Measurements from ENCODE around the gene PRRX2. TPM values are rescaled to one million over a fixed set of nuclear protein-coding genes. Genes with fewer than 3 reads are reported as not detected.

Gene PRRX2
- total and polyA plus RNA-seq, 2 experiments from 2014 or later = 9.7 to 23.0 TPM

GRCh38 chr9:129751841-129752801 lies 86.7 kb downstream of the PRRX2 start:
- no peak for DNase-seq (ENCODE audit: low spot score)
- Histone ChIP-seq H4K20me1 (ENCODE audit: insufficient read depth, poor library complexity, severe bottlenecking) (no peaks in the 10 kb centered on the region), H3K9me2 (replicated peaks; ENCODE audit: insufficient read depth) (no peaks in the 10 kb centered on the region), H3K4me3 (peak overlapping the region; percentile 16), H3K79me2 (no peaks in the 10 kb centered on the region), H3K4me2 (peak overlapping the region; percentile 85), H3K27ac (peak overlapping the region; percentile 72), H3K27me3 (no peaks in the 10 kb centered on the region), H2AFZ (no peak overlapping the region), H3K36me3 (replicated peaks; ENCODE audit: insufficient read depth, low read depth) (no peaks in the 10 kb centered on the region), H3K9me3 (ENCODE audit: low read depth) (no peaks in the 10 kb centered on the region), H3K4me1 (ENCODE audit: insufficient read depth) (peaks cover 19% of the 10 kb centered on the region)
- no peak for TF ChIP-seq EZH2phosphoT487 (IDR thresholded peaks at IDR 0.05; ENCODE audit: low read depth, severe bottlenecking, unreplicated experiment)
- no peak for TF ChIP-seq CTCF (IDR thresholded peaks at IDR 0.05; ENCODE audit: poor library complexity)
- no peak for TF ChIP-seq EZH2 (IDR thresholded peaks at IDR 0.05; ENCODE audit: borderline replicate concordance)
- whole genome bisulfite sequencing (ENCODE audit: low lambda C conversion rate, missing lambda C conversion rate) = 52% methylated on average over 31 of the region's 31 CpGs

- Histone ChIP-seq H3K9me3 (ENCODE audit: low read depth) (no peaks in the 10 kb centered on the region), H3K4me1 (ENCODE audit: insufficient read depth) (peaks cover 19% of the 10 kb centered on the region), H2AFZ (peak within 1 kb of the TSS; percentile 10), H3K79me2 (no peaks in the 10 kb centered on the region), H3K27ac (peak within 1 kb of the TSS; percentile 77), H3K4me3 (peak within 1 kb of the TSS; percentile 16), H3K4me2 (peak within 1 kb of the TSS; percentile 85), H3K36me3 (replicated peaks; ENCODE audit: insufficient read depth, low read depth) (no peaks in the 10 kb centered on the region), H3K9me2 (replicated peaks; ENCODE audit: insufficient read depth) (no peaks in the 10 kb centered on the region), H4K20me1 (ENCODE audit: insufficient read depth, poor library complexity, severe bottlenecking) (no peaks in the 10 kb centered on the region), H3K27me3 (no peaks in the 10 kb centered on the region)
- DNase-seq (ENCODE audit: low spot score) = peak; percentile 94
- TF ChIP-seq EZH2phosphoT487 (IDR thresholded peaks at IDR 0.05; ENCODE audit: low read depth, severe bottlenecking, unreplicated experiment) = no peak
- no peak for TF ChIP-seq CTCF (IDR thresholded peaks at IDR 0.05; ENCODE audit: poor library complexity)
- no peak for TF ChIP-seq EZH2 (IDR thresholded peaks at IDR 0.05; ENCODE audit: borderline replicate concordance)
- WGBS (ENCODE audit: low lambda C conversion rate, missing lambda C conversion rate) = 25% methylated on average over 22 of the region's 23 CpGs
These were observed 87.7 kb downstream of the PRRX2 start, which contains the start of gene PTGES for GRCh38 chr9:129752900-129753729. Gene PTGES (minus strand): TSS chr9:129753042. CDS start chr9:129753012, 30 bp downstream.

GRCh38 chr9:129755151-129755550 lies 89.7 kb downstream of the PRRX2 start:
- H4K20me1 ChIP-seq (ENCODE audit: insufficient read depth, poor library complexity, severe bottlenecking) = no peaks in the 10 kb centered on the region
- 79% methylated on average over 5 of the region's 5 CpGs for WGBS (ENCODE audit: low lambda C conversion rate, missing lambda C conversion rate)
- H3K9me2 ChIP-seq (replicated peaks; ENCODE audit: insufficient read depth) = no peaks in the 10 kb centered on the region
- H3K36me3 ChIP-seq (replicated peaks; ENCODE audit: insufficient read depth, low read depth) = no peaks in the 10 kb centered on the region
- DNase-seq (ENCODE audit: low spot score) = no peak
- peaks cover 19% of the 10 kb centered on the region for H3K4me1 ChIP-seq (ENCODE audit: insufficient read depth)
- no peak overlapping the region for H3K4me3 ChIP-seq
- no peaks in the 10 kb centered on the region for H3K9me3 ChIP-seq (ENCODE audit: low read depth)
- H3K27me3 ChIP-seq = no peaks in the 10 kb centered on the region
- no peaks in the 10 kb centered on the region for H3K79me2 ChIP-seq
- H2AFZ ChIP-seq = no peak overlapping the region
- H3K27ac ChIP-seq = no peak overlapping the region
- H3K4me2 ChIP-seq = no peak overlapping the region
- TF ChIP-seq EZH2phosphoT487 (IDR thresholded peaks at IDR 0.05; ENCODE audit: low read depth, severe bottlenecking, unreplicated experiment) (no peak), EZH2 (IDR thresholded peaks at IDR 0.05; ENCODE audit: borderline replicate concordance) (no peak), CTCF (IDR thresholded peaks at IDR 0.05; ENCODE audit: poor library complexity) (no peak)
